NCI-H2196 (cell line): Measurements from ENCODE around the gene POM121.
"Not testable (repeated sequence)": the region's sequence is repeated elsewhere in the genome, so short reads cannot be mapped to it uniquely, and the experiment has no call there.

Experiments used
- DNase-seq: peaks from one replicate; lab custom pipeline; 2025; ENCODE audit not compliant: unreplicated experiment; lab: John Stamatoyannopoulos, UW

The POM121 gene

GRCh38 chr7:72924733-72925545 lies at the start of gene POM121:
POM121 (plus strand) TSS chr7:72925095; CDS start chr7:72925122, 27 bp downstream.
- peak; percentile 91 for DNase-seq

DNA sequence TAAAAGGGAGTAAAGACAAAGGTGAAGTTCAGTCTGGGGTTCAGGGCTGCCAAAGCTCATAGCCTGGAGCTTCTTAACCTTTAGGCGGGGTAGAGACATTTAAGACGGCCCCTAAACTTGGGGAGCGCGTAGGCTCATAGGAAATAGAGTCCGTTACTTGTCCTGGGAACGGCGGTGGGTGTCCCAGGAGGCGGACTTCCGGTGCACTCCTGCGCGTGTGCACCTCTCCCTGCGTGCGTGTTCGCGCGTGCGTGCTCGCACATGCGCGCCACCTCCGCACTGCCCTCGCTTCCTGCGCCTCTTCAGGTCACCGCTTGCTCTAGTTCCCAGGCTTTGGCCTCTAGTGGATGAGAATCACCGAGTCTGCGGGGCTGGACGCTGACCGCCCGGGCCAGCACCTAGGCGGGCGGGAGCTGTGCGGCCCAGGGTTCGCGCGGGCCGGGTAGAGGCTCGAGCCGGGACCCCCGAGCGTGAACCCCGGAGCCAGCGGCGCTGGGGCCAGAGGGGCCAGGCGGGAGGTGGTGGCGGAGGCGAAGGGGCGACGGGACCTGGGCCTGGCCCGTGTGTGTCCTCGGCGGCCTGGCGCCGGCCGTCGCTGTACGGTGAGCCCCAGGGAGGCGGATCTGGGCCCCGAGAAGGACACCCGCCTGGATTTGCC lies 45.7 kb upstream of the POM121 start:
- DNase-seq, result peak; percentile 67

- peak; percentile 8 for DNase-seq
Measured at GRCh38 chr7:72879737-72880215, 45.1 kb upstream of the POM121 start.

- not testable (repeated sequence) for DNase-seq
Measured at GRCh38 chr7:72891750-72892149, 33.1 kb upstream of the POM121 start.

GRCh38 chr7:72904740-72905139 lies 20.2 kb upstream of the POM121 start:
- not testable (repeated sequence) for DNase-seq

DNA sequence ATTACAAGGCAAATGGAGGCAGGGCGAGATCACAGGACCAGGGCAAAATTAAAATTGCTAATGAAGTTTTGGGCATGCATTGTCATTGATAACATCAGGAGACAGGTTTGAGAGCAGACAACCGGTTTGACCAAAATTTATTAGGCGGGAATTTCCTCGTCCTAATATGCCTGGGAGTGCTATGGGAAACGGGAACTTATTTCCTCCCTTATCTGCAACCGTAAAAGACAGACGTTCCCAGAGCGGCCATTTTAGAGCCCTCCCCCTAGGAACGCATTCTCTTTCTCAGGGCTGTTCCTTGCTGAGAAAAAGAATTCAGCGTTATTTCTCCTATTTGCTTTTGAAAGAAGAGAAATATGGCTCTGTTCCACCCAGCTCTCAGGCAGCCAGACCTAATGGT lies 16.5 kb upstream of the POM121 start:
- not testable (repeated sequence) for DNase-seq

GRCh38 chr7:72911395-72911794 lies 13.5 kb upstream of the POM121 start:
- not testable (repeated sequence) for DNase-seq

DNA sequence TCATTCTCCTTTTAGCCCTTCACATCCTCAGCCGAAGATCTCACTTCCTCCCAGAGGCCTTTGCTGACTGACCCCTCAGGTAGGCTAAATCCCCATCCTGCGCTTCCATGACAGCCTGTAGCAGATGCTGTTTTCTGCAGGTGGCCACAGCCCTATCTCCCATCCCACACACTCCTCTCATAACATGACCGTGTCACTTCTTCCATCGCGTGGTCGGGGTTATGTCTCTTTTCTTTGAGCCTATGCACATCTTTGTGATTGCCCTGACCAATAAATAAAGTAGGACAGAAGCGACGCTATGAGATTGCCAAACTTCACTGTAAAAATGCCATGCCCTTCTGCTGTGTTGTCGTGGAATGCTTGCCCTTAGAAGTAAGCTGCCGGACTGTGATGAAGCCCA lies 11.1 kb upstream of the POM121 start:
- DNase-seq, result not testable (repeated sequence)

DNA sequence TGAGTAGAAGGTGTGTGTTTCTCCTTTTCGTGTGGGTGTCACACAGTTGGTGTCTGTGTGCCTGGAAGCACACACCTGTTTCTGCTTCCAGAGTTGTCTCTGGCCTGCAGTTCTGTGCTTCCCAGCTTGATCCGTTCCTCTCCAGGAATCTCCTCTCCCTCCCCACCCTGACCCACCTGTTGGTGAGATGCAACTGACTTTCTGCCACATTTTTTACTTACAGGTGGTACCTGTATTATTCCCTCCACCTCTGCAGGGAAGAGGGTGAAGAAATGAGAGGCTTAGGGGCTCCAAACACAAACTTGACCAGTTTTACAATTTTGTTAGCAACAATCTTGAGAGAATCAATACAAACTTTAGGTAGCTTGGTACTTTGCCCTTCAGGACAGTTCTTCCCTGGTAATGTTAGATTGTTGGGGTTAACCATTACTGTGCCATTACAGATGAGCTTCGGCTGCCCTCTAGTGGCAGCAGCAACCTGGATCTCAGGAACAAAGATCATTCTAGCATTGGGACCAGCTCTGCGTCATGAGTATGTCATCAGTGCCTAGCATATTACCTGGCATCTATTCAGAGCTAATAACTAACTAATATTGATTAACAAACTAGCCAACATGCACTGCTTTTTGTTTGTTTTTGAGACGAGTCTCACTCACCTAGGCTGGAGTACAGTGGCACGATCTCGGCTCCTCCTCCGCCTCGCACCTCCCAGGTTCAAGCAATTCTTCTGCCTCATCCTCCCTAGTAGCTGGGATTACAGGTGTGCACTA lies 10.0 kb upstream of the POM121 start:
- peak; percentile 48 for DNase-seq

DNA sequence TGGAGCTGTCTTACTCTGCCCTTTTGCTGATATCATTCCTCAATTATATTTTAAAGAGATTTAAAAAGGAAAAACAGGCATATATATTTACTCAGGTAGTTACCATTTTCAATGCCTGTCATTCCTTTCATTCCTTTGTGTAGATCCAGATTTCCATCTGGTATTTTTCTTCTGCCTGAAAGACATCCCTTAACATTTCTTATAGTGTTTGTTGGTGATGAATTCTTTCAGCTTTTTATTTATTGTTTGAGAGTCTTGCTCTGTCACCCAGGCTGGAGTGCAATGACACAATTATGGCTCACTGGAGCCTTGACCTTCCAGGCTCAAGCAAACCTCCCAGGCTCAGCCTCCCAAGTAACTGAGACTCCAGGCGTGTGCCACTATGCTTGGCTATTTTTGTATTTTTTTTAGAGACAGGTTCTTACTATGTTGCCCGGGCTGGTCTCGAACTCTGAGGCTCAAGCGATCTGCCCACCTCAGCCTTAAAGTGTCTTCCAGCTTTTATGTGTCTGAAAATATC lies 5.6 kb upstream of the POM121 start:
- DNase-seq, result no peak

GRCh38 chr7:72924386-72924732 lies 536 bp upstream of the POM121 start:
- no peak for DNase-seq

DNA sequence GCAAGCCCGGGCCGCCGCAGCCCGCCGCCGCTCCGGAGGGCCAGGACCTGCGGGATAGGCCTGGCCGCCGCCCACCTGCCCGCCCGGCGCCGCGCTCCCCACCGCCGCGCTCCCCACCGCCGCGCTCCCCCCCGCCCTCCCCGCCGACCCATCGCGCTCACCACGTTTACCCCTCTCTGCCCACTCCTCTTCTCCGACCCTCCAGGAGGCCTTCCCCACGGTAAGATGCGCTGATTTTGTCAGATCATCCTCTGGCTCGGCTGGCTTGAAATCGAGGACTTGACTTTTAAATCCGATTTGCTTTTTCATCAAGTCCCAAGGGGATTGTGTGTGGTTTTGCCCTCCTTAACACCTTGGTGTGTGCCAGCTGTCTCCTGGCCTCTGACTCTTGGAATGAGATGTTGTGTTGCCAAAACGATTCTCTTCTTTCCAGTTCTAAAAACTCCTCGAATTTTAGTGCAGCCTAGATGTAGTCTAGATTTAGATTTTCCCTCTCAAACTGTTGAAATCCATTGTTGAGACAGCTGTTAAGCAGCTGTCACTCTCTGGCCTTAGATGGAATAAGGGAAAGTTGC lies 738 bp downstream of the POM121 start:
- DNase-seq, result no peak

DNA sequence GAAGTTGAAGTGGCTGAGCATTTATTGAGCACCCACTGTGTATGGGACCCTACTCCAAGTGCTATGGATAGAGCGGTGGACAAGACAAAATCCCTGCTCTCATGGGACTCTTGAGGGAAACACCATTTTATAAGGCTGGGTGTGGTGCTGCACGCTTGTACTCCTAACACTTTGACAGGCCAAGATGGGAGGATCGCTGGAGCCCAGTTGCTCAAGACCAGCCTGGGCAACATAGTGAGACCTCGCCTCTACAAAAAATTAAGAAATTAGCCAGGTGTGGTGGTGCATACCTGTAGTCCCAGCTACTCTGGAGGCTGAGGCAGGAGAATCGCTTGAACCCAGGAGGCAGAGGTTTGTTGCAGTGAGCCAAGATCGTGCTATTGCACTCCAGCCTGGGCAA lies 2.9 kb downstream of the POM121 start:
- not testable (repeated sequence) for DNase-seq

DNA sequence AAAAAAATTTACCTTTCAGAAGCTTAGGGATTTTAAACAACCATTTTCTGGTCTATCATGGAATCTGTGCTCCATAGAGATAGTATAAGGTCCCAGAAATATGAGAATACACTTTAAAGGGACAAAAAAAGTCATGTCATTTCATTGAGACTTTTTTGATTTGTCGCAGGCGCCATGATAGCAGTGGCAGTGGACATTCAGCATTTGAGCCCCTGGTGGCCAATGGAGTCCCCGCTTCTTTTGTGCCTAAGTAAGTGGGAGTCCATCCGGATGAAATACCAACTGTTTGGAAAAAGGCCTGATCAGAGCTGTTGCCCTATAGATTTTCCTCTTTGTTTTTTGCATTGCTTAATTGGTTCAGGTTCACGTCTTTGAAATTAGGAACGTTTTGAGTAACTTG lies 3.3 kb downstream of the POM121 start:
- DNase-seq, result not testable (repeated sequence)

GRCh38 chr7:72942022-72942705 lies 17.3 kb downstream of the POM121 start:
- DNase-seq, result not testable (repeated sequence)

DNA sequence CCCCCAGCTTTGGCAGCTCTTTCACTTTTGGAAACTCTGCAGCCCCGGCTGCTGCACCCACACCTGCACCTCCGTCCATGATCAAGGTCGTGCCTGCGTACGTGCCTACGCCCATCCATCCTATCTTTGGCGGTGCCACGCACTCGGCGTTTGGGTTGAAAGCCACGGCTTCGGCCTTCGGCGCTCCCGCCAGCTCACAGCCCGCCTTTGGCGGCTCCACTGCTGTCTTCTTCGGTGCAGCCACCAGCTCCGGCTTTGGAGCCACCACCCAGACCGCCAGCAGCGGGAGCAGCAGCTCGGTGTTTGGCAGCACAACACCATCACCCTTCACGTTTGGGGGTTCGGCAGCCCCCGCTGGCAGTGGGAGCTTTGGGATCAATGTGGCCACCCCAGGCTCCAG lies 18.1 kb downstream of the POM121 start:
- DNase-seq, result not testable (repeated sequence)

GRCh38 chr7:72944937-72945336 lies 20.0 kb downstream of the POM121 start:
- not testable (repeated sequence) for DNase-seq

DNA sequence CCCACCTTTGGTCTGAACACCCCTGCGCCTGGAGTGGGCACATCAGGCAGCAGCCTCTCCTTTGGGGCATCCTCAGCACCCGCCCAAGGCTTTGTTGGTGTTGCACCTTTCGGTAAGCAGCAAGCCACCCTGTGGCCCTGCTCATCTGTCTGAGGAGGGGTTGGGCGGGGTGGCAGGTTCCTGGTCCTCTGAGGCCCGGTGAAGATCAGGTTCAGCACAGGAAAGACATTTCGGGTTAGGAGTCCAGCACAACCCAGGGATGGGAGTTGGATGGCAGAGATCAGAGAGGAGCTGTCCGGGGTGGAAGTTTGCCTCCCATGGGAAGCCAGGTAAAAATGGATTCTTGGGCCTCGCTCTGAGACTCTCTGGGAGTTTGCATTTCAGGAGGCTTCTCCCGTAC lies 20.7 kb downstream of the POM121 start:
- DNase-seq, result not testable (repeated sequence)

- DNase-seq, result not testable (repeated sequence)
Measured at GRCh38 chr7:72946130-72946745, 21.3 kb downstream of the POM121 start.

GRCh38 chr7:72948714-72949113 lies 23.8 kb downstream of the POM121 start:
- DNase-seq, result not testable (repeated sequence)
